Caco-2 (cell line): ENCODE measurements around the gene TMEM109. TPM values are rescaled to one million over a fixed set of nuclear protein-coding genes. Genes with fewer than 3 reads are reported as not detected.

ENCODE experiments used
- BruUV-seq: library from RNA; stranded (reverse); fragments of 400-500 nt; replicated peaks from 2 replicates; lab custom pipeline; 2021; lab: Mats Ljungman, UMichigan
- CTCF ChIA-PET: fragments of 300-600 bp; sonication (Branson Sonifier 250); formaldehyde crosslinking; loops from one replicate; lab custom pipeline; 2022; ENCODE audit warnings: antibody characterized with exemption; lab: Charles Lee
- POLR2A ChIA-PET: fragments of 300-600 bp; sonication (Branson Sonifier 250); formaldehyde crosslinking; loops from one replicate; lab custom pipeline; 2022; ENCODE audit warnings: antibody characterized with exemption; lab: Charles Lee
- DNase-seq, 2 experiments: peaks; one replicate each; pipeline versions ENCODE4 v3.0.0 to v3.0.0-alpha.2; 2020 to 2022
- H3K27me3 ChIP-seq: replicated peaks from 2 replicates; pipeline ENCODE4 v1.6.0; 2011; ENCODE audit warnings: low read length; ENCODE audit not compliant: control insufficient read depth, insufficient read depth
- H3K36me3 ChIP-seq: 2 replicates; pipeline ENCODE4 v1.5.1; 2011; ENCODE audit warnings: low read length; ENCODE audit not compliant: control insufficient read depth, insufficient read depth
- H3K4me1 ChIP-seq: fragments of 250-450 bp; sonication (Bioruptor Pico); 2 replicates; pipeline ENCODE4 v1.5.1; 2020; ENCODE audit warnings: mild to moderate bottlenecking
- H3K4me3 ChIP-seq: 2 replicates; pipeline ENCODE4 v1.5.1; 2011; ENCODE audit warnings: low read depth, mild to moderate bottlenecking, control low read depth, low read length
- H3K9me3 ChIP-seq: fragments of 250-450 bp; sonication (Bioruptor Pico); 2 replicates; pipeline ENCODE4 v1.5.1; 2020; ENCODE audit warnings: mild to moderate bottlenecking, moderate library complexity
- H3K27ac Mint-ChIP-seq: one replicate; pipeline ENCODE4 v1.8.0; 2022; ENCODE audit warnings: mixed read lengths; ENCODE audit not compliant: unreplicated experiment
- H3K27me3 Mint-ChIP-seq: one replicate; pipeline ENCODE4 v1.8.0; 2022; ENCODE audit warnings: mixed read lengths; ENCODE audit not compliant: insufficient read depth, unreplicated experiment
- H3K36me3 Mint-ChIP-seq: one replicate; pipeline ENCODE4 v1.8.0; 2022; ENCODE audit warnings: mild to moderate bottlenecking, mixed read lengths; ENCODE audit not compliant: insufficient read depth, unreplicated experiment
- H3K4me1 Mint-ChIP-seq: one replicate; pipeline ENCODE4 v1.8.0; 2022; ENCODE audit warnings: low read depth, mixed read lengths; ENCODE audit not compliant: unreplicated experiment
- H3K4me3 Mint-ChIP-seq: one replicate; pipeline ENCODE4 v1.8.0; 2022; ENCODE audit warnings: mild to moderate bottlenecking, moderate library complexity, mixed read lengths; ENCODE audit not compliant: unreplicated experiment
- H3K9me3 Mint-ChIP-seq: one replicate; pipeline ENCODE4 v1.8.0; 2022; ENCODE audit warnings: mixed read lengths; ENCODE audit not compliant: unreplicated experiment
- intact Hi-C: fragments of 100-400 bp; cut with micrococcal nuclease; formaldehyde crosslinking; loops from one replicate; pipeline ENCODE4 v1.10.0; 2022; ENCODE audit not compliant: unreplicated experiment
- total RNA-seq: library from RNA; stranded (reverse); gene quantifications from 2 replicates; pipeline ENCODE4 v1.2.3, GENCODE V29; 2022
- TF ChIP-seq, protein P1 (sequence below), 2 experiments: fragments of 200-600 bp in 1 of 2; IDR thresholded peaks; 1 replicate in 1 of 2; 2 replicates in 1 of 2; pipeline versions ENCODE4 v1.5.1 to v1.8.0; 2011 to 2022; ENCODE audit warnings: antibody characterized with exemption in 1 of 2, control low read depth in 1 of 2, inconsistent platforms in 1 of 2, low read depth in 1 of 2, low read length in 1 of 2, mild to moderate bottlenecking in 1 of 2, moderate library complexity in 1 of 2; ENCODE audit not compliant: insufficient read depth in 1 of 2, severe bottlenecking in 1 of 2, unreplicated experiment in 1 of 2

Gene TMEM109
- total RNA-seq, 1 experiment from 2014 or later: 91.9 TPM

- Histone ChIP-seq H3K9me3 (no peaks in the 10 kb centered on the region), H3K36me3 (no peaks in the 10 kb centered on the region), H3K27me3 (no peaks in the 10 kb centered on the region), H3K4me1 (peaks cover 6% of the 10 kb centered on the region), H3K4me3 (no peak overlapping the region)
- TF ChIP-seq, protein P1, sequence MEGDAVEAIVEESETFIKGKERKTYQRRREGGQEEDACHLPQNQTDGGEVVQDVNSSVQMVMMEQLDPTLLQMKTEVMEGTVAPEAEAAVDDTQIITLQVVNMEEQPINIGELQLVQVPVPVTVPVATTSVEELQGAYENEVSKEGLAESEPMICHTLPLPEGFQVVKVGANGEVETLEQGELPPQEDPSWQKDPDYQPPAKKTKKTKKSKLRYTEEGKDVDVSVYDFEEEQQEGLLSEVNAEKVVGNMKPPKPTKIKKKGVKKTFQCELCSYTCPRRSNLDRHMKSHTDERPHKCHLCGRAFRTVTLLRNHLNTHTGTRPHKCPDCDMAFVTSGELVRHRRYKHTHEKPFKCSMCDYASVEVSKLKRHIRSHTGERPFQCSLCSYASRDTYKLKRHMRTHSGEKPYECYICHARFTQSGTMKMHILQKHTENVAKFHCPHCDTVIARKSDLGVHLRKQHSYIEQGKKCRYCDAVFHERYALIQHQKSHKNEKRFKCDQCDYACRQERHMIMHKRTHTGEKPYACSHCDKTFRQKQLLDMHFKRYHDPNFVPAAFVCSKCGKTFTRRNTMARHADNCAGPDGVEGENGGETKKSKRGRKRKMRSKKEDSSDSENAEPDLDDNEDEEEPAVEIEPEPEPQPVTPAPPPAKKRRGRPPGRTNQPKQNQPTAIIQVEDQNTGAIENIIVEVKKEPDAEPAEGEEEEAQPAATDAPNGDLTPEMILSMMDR (IDR thresholded peaks at IDR 0.05; ENCODE audit: insufficient read depth in 1 of 2, low read depth in 1 of 2, low read length in 1 of 2, severe bottlenecking in 1 of 2, unreplicated experiment in 1 of 2): no peak
- POLR2A ChIA-PET: no interaction called here
- Mint-ChIP-seq H3K4me1 (peaks cover 1% of the 10 kb centered on the region), H3K27me3 (peaks cover 3% of the 10 kb centered on the region), H3K4me3 (no peak overlapping the region), H3K9me3 (no peaks in the 10 kb centered on the region), H3K27ac (no peak overlapping the region), H3K36me3 (peaks cover 20% of the 10 kb centered on the region)
- intact Hi-C loops: no loop called here
- BruUV-seq: no TSS peak
- CTCF ChIA-PET: no interaction called here
- no peak for DNase-seq
Measured at GRCh38 chr11:60910281-60910687, 3.7 kb upstream of the TMEM109 start.

- Mint-ChIP-seq H3K4me1 (peaks cover 7% of the 10 kb centered on the region), H3K27me3 (peaks cover 3% of the 10 kb centered on the region), H3K9me3 (no peaks in the 10 kb centered on the region), H3K36me3 (peaks cover 15% of the 10 kb centered on the region), H3K4me3 (no peak overlapping the region), H3K27ac (no peak overlapping the region)
- no peak for DNase-seq
- CTCF ChIA-PET: no interaction called here
- no peaks in the 10 kb centered on the region for H3K27me3 ChIP-seq
- no peaks in the 10 kb centered on the region for H3K36me3 ChIP-seq
- BruUV-seq: no TSS peak
- TF ChIP-seq, protein P1 (IDR thresholded peaks at IDR 0.05; ENCODE audit: insufficient read depth in 1 of 2, low read depth in 1 of 2, low read length in 1 of 2, severe bottlenecking in 1 of 2, unreplicated experiment in 1 of 2): peak in 1 of 2 experiments; percentile 3
- no peak overlapping the region for H3K4me3 ChIP-seq
- POLR2A ChIA-PET: no interaction called here
- H3K4me1 ChIP-seq: peaks cover 11% of the 10 kb centered on the region
- H3K9me3 ChIP-seq: no peaks in the 10 kb centered on the region
- intact Hi-C loops: no loop called here
Measured at GRCh38 chr11:60910711-60911380, 3.1 kb upstream of the TMEM109 start.

GRCh38 chr11:60912223-60912850 lies 1.6 kb upstream of the TMEM109 start:
- no peaks in the 10 kb centered on the region for H3K9me3 Mint-ChIP-seq
- peak in 1 of 2 experiments; percentile 22 for DNase-seq
- Histone ChIP-seq H3K27me3 (no peaks in the 10 kb centered on the region), H3K4me1 (peaks cover 13% of the 10 kb centered on the region), H3K9me3 (no peaks in the 10 kb centered on the region), H3K36me3 (no peaks in the 10 kb centered on the region), H3K4me3 (no peak overlapping the region)
- intact Hi-C loops: no loop called here
- H3K27me3 Mint-ChIP-seq: peaks cover 3% of the 10 kb centered on the region
- H3K4me3 Mint-ChIP-seq: no peak overlapping the region
- TF ChIP-seq, protein P1 (IDR thresholded peaks at IDR 0.05; ENCODE audit: insufficient read depth in 1 of 2, low read depth in 1 of 2, low read length in 1 of 2, severe bottlenecking in 1 of 2, unreplicated experiment in 1 of 2): no peak
- H3K36me3 Mint-ChIP-seq: peaks cover 7% of the 10 kb centered on the region
- CTCF ChIA-PET: no interaction called here
- H3K4me1 Mint-ChIP-seq: peaks cover 7% of the 10 kb centered on the region
- no TSS peak for BruUV-seq
- no peak overlapping the region for H3K27ac Mint-ChIP-seq
- POLR2A ChIA-PET: interaction anchor here (0.5 kb wide), 1 partner anchor 249 kb away, joined by 3 read pairs; no protein-coding TSS in a partner anchor
